AG09319 (cell line): ENCODE data around the gene CTNNB1.

Experiments
- DNase-seq: peaks from one replicate; pipeline ENCODE4 v3.0.0-alpha.2; 2010; ENCODE audit warnings: low read depth; ENCODE audit errors: extremely low read depth
- CTCF ChIP-seq: IDR thresholded peaks from 2 replicates; pipeline ENCODE4 v1.5.1; 2011; ENCODE audit warnings: low read depth, mild to moderate bottlenecking, inconsistent platforms, low read length, moderate library complexity

The CTNNB1 gene

DNA sequence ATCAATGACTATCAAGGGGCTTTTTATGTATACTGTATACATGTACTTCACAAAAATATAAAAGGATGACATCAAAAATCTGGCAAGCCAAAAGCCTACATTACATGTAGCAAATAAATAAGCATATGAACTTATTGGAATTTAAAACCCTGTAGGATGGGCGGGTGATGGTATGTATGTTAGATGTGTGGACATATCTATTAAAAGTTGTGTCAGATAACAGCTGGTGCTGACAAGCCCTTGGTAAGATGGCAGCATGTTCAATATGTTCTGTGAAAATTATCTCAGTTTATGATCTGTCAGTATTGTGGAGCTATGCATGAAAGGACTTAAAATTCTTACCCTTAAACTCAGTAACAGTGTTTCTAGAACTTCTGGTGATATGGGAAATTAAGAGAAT lies 20.1 kb downstream of the CTNNB1 start:
- no peak for DNase-seq
- no peak for TF ChIP-seq CTCF

DNA sequence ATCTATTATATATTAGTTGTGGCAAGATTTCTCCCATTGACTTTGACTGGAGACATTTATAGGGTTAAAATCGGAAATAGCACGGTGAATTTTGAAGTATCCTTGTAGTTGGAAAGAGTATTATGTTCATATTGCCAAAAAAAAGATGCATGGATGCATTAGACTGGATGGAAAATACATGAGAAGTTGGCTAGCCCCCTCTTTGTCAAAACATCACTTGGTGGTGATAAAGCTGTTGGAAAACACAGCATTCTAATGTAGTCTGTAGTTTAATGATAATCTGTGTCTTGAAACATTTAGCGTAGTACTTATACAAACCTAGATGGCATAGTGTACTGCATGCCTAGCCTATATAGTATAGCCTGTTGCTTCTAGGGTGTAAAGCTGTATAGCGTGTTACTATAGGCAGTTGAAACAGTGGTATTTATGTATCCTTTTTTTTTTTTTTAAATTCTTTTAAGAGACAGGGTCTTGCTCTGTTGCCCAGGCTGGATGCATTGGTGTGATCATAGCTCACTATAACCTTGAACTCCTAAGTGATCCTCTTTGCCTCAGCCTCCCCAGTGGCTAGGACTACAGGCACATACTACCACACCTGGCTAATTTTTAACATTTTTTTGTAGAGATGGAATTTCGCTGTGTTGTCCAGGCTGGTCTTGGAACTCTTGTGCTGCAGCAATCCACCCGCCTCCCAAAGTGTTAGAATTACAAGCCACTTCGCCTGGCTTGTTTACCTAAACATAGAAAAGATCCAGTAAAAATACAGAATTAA lies 21.8 kb downstream of the CTNNB1 start:
- DNase-seq: no peak
- TF ChIP-seq CTCF: no peak

DNA sequence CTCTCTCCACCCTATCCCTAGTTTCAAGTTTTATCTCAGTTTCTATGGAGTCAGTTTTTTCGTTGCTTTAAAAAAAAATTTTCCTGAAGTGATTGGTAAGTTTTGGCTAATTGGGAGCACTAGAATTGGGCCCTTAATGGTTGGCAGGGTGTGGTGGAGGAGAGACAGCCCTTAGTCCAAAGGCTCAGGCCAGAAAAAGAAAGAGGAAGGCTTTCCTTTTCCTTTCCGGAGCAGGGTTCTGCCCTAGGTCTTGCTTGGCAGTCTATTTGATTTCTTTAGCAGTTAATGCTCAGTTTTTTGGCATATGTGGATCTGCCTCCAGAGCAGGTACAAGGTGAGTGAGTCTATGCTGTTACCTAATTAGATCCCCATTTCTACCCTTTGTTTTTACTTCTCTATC lies 22.7 kb downstream of the CTNNB1 start:
- no peak for TF ChIP-seq CTCF
- no peak for DNase-seq

- TF ChIP-seq CTCF: no peak
- no peak for DNase-seq
These were observed 23.2 kb downstream of the CTNNB1 start for GRCh38 chr3:41222501-41222900.

DNA sequence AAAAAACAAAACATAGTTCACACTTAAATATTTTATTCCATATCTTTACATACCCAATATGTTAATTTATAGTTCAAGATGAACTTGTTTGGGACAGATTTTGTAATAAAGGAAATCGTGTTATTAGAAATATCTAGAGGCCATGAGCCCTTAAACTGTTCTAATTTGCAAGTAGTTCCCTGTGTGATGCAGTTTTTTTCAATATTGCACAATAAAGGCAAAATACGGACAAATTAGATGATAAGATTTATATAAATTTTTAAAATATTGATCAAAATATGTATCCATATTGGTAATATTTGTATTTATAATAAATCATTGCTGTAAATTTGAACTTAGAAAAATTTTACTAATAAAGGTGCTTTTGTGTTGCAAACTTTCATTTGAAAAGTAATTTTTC lies 23.8 kb downstream of the CTNNB1 start:
- TF ChIP-seq CTCF: no peak

GRCh38 chr3:41223691-41224090 lies 24.4 kb downstream of the CTNNB1 start:
- DNase-seq: no peak
- TF ChIP-seq CTCF: no peak

More for the DNA sequence above, 23.8 kb downstream of the CTNNB1 start:
- no peak for DNase-seq

- TF ChIP-seq CTCF: no peak
These were observed 25.0 kb downstream of the CTNNB1 start for GRCh38 chr3:41224120-41224806.

More at GRCh38 chr3:41224120-41224806, 25.0 kb downstream of the CTNNB1 start:
- peak; percentile 60 for DNase-seq
